Transverse colon (tissue), 4 donors: ENCODE results near the gene KIAA1217.

ENCODE experiments used
- CTCF ChIP-seq, 5 experiments: fragments of 200-600 bp in 3 of 5; fragments of 450-650 bp in 2 of 5; sonication (generic) in 3 of 5; IDR thresholded peaks; 1 replicate in 2 of 5; 2 replicates in 3 of 5; pipeline ENCODE4 v1.5.1; 2016 to 2017; ENCODE audit warnings: antibody characterized with exemption in 5 of 5, inconsistent platforms in 3 of 5, mild to moderate bottlenecking in 2 of 5, moderate library complexity in 1 of 5
- EP300 ChIP-seq: sonication (generic); formaldehyde crosslinking; IDR thresholded peaks from one replicate; pipeline ENCODE4 v1.6.1; 2017; ENCODE audit warnings: antibody characterized with exemption, low read depth
- POLR2A ChIP-seq: fragments of 450-650 bp; IDR thresholded peaks from one replicate; pipeline ENCODE4 v1.6.1; 2016; ENCODE audit warnings: antibody characterized with exemption, mild to moderate bottlenecking, moderate library complexity
- POLR2AphosphoS5 ChIP-seq, 3 donors: sonication (generic); formaldehyde crosslinking; IDR thresholded peaks; one replicate each; pipeline ENCODE4 v1.6.1; 2016; ENCODE audit warnings: antibody characterized with exemption in 3 of 3

- TF ChIP-seq POLR2A (no peak), CTCF (IDR thresholded peaks at IDR 0.05) (no peak), POLR2AphosphoS5 (IDR thresholded peaks at IDR 0.05) (no peak), EP300 (no peak)
These were observed 28.0 kb upstream of the KIAA1217 start for GRCh38 chr10:24180891-24181290.
